A673 (cell line): ENCODE results near the gene DCLK2. TPM values are rescaled to one million over a fixed set of nuclear protein-coding genes. Genes with fewer than 3 reads are reported as not detected.

Experiments
- BruUV-seq: library from RNA; stranded (reverse); fragments of 400-500 nt; replicated peaks from 2 replicates; lab custom pipeline; 2021; lab: Mats Ljungman, UMichigan
- CTCF ChIA-PET: fragments of 300-600 bp; sonication (Branson Sonifier 250); formaldehyde crosslinking; loops from one replicate; lab custom pipeline; 2022; ENCODE audit warnings: antibody characterized with exemption; lab: Charles Lee
- POLR2A ChIA-PET: fragments of 300-600 bp; sonication (Branson Sonifier 250); formaldehyde crosslinking; loops from one replicate; lab custom pipeline; 2022; ENCODE audit warnings: antibody characterized with exemption; ENCODE audit not compliant: low non-redundant PET; lab: Charles Lee
- DNase-seq: peaks from one replicate; pipeline ENCODE4 v3.0.0-alpha.2; 2015; ENCODE audit warnings: low spot score
- H3K27ac ChIP-seq: fragments of 200-600 bp; sonication (generic); 2 replicates; pipeline ENCODE4 v1.5.1; 2016; ENCODE audit warnings: mixed run types, low read depth, mild to moderate bottlenecking, mixed read lengths, antibody characterized with exemption, low read length; ENCODE audit not compliant: poor library complexity, severe bottlenecking
- H3K27me3 ChIP-seq: fragments of 200-600 bp; sonication (generic); replicated peaks from 2 replicates; pipeline ENCODE4 v1.6.1; 2017; ENCODE audit warnings: mixed run types, low read depth, mild to moderate bottlenecking, mixed read lengths, antibody characterized with exemption, low read length; ENCODE audit not compliant: insufficient read depth, poor library complexity
- H3K36me3 ChIP-seq: fragments of 200-600 bp; sonication (generic); 2 replicates; pipeline ENCODE4 v1.6.1; 2016; ENCODE audit warnings: mixed run types, mild to moderate bottlenecking, mixed read lengths, antibody characterized with exemption, low read length; ENCODE audit not compliant: insufficient read depth, poor library complexity, severe bottlenecking
- H3K4me1 ChIP-seq: fragments of 200-600 bp; sonication (generic); 2 replicates; pipeline ENCODE4 v1.6.1; 2017; ENCODE audit warnings: mixed run types, mild to moderate bottlenecking, mixed read lengths, antibody characterized with exemption, low read length; ENCODE audit not compliant: insufficient read depth, poor library complexity, severe bottlenecking
- H3K4me3 ChIP-seq: fragments of 200-600 bp; sonication (generic); 2 replicates; pipeline ENCODE4 v1.5.1; 2016; ENCODE audit warnings: low read depth, mixed run types, mild to moderate bottlenecking, mixed read lengths, low read length; ENCODE audit not compliant: poor library complexity, severe bottlenecking
- H3K9me3 ChIP-seq: fragments of 200-600 bp; sonication (generic); 2 replicates; pipeline ENCODE4 v1.6.1; 2016; ENCODE audit warnings: mixed run types, low read depth, mild to moderate bottlenecking, mixed read lengths, antibody characterized with exemption, low read length; ENCODE audit not compliant: poor library complexity, severe bottlenecking
- EZH2 ChIP-seq: fragments of 200-600 bp; sonication (generic); IDR thresholded peaks from 2 replicates; pipeline ENCODE4 v1.6.1; 2017; ENCODE audit warnings: borderline replicate concordance, low read depth, mild to moderate bottlenecking, mixed read lengths, antibody characterized with exemption, low read length; ENCODE audit not compliant: poor library complexity, severe bottlenecking
- intact Hi-C: fragments of 100-400 bp; cut with micrococcal nuclease; formaldehyde crosslinking; loops from one replicate; pipeline ENCODE4 v1.10.0; 2022; ENCODE audit not compliant: unreplicated experiment
- total RNA-seq: library from RNA; stranded (reverse); gene quantifications from 2 replicates; pipeline ENCODE4 v1.2.3, GENCODE V29; 2021
- TF ChIP-seq, protein P1 (sequence below): fragments of 300-800, 200-600 bp; sonication (generic); conservative IDR thresholded peaks from 2 replicates; pipeline ENCODE4 v1.5.1; 2017; ENCODE audit warnings: low read depth, mild to moderate bottlenecking, antibody characterized with exemption, low read length, moderate library complexity, mixed read lengths

Gene DCLK2
- total RNA-seq, 1 experiment from 2014 or later = 4.9 TPM

DNA sequence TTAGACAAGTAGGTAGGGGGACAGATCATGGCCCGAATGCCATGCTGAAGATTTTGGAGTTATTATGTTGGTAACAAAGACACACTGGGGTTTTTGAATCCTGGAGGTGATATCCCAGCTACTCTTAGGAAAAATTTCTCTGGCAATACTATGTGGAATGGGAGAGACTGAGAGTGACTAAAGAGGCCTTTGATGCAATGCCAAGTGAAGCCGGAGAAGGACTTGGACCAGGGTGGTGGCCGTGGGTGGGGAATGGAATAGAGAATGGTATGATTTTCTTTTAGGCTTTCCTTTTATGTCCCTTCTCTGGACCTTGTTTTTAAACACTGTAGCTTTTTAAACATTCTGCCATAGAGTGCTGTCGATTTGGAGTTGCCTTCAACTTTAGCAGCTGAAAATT lies 141.6 kb downstream of the DCLK2 start:
- no peak for TF ChIP-seq EZH2
- TF ChIP-seq, protein P1, sequence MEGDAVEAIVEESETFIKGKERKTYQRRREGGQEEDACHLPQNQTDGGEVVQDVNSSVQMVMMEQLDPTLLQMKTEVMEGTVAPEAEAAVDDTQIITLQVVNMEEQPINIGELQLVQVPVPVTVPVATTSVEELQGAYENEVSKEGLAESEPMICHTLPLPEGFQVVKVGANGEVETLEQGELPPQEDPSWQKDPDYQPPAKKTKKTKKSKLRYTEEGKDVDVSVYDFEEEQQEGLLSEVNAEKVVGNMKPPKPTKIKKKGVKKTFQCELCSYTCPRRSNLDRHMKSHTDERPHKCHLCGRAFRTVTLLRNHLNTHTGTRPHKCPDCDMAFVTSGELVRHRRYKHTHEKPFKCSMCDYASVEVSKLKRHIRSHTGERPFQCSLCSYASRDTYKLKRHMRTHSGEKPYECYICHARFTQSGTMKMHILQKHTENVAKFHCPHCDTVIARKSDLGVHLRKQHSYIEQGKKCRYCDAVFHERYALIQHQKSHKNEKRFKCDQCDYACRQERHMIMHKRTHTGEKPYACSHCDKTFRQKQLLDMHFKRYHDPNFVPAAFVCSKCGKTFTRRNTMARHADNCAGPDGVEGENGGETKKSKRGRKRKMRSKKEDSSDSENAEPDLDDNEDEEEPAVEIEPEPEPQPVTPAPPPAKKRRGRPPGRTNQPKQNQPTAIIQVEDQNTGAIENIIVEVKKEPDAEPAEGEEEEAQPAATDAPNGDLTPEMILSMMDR = no peak
- DNase-seq = no peak
- Histone ChIP-seq H3K36me3 (no peaks in the 10 kb centered on the region), H3K4me3 (no peak overlapping the region), H3K27ac (no peak overlapping the region), H3K4me1 (peaks cover 18% of the 10 kb centered on the region), H3K27me3 (no peaks in the 10 kb centered on the region), H3K9me3 (no peaks in the 10 kb centered on the region)
- intact Hi-C loops = loop anchor here (5.0 to 10.0 kb wide), 2 partner anchors 115 to 223 kb away; no protein-coding TSS in a partner anchor
- CTCF ChIA-PET = no interaction called here
- POLR2A ChIA-PET = no interaction called here
- BruUV-seq = no TSS peak

DNA sequence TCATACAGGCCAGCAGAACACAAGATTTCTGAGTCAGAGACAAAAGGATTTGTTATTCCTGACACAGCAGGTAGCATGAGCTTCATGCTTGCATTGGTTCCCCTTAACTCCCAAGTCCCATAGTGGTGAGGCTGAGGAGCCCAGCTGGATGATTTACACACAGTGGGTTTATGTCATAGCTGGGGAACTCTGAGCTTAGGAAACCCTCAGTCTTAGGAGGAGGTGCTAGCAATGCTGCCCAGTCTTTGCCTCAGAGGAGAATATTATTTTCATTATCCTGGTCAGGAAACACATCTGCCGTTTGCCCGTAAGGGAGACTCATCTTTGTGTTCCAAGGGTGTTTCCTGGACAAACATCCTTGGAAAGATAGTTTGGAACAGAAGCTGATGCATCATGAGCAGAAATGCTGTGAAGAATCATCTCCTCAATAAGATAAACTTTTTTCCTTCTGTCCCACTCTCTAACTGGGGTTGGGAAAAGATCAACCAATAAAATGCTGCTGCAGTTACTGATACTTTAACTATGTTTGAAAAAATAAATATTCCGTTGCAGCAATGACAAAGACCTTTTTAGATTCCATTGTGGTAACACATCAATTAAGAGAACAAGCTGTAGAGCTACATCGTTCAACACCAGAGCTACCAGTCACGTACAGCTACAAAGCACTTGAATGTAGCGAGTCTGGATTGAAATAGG lies 146.8 kb downstream of the DCLK2 start:
- no peak for TF ChIP-seq EZH2
- TF ChIP-seq, protein P1 = no peak
- Histone ChIP-seq H3K36me3 (no peaks in the 10 kb centered on the region), H3K9me3 (no peaks in the 10 kb centered on the region), H3K4me3 (no peak overlapping the region), H3K4me1 (peaks cover 18% of the 10 kb centered on the region), H3K27ac (no peak overlapping the region), H3K27me3 (no peaks in the 10 kb centered on the region)
- intact Hi-C loops = no loop called here
- BruUV-seq = no TSS peak
- ChIA-PET CTCF (no interaction called here), POLR2A (interaction anchor here (0.6 to 0.7 kb wide), 2 partner anchors 18 to 238 kb away, joined by 6 to 8 read pairs; no protein-coding TSS in a partner anchor)
- peak; percentile 55 for DNase-seq

DNA sequence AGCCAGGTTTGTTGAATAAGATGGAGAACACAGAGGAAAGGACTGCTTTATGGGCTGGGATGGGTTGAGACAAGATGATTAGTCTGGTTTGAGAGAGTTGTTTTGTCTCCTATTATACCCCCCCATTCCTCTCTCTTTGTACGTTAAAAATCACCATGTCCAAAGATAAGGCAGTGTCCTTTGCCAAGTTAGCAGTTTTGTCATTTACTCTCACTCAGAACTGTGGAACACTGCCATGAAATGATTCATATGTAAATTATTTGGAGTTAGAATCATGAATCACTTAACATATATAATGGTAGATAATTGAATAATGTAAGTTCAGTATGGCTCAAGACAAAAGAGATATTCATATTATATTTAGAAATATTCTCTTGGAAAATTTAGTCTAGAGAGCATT lies 151.3 kb downstream of the DCLK2 start:
- intact Hi-C loops = no loop called here
- no peaks in the 10 kb centered on the region for H3K9me3 ChIP-seq
- BruUV-seq = no TSS peak
- ChIA-PET POLR2A (no interaction called here), CTCF (no interaction called here)
- peak; percentile 86 for DNase-seq
- no peaks in the 10 kb centered on the region for H3K27me3 ChIP-seq
- peaks cover 31% of the 10 kb centered on the region for H3K4me1 ChIP-seq
- no peaks in the 10 kb centered on the region for H3K36me3 ChIP-seq
- no peak overlapping the region for H3K4me3 ChIP-seq
- no peak overlapping the region for H3K27ac ChIP-seq
- TF ChIP-seq EZH2 = no peak
- TF ChIP-seq, protein P1 = no peak
